ENCODE results near the gene RNF133. TPM values are rescaled to one million over a fixed set of nuclear protein-coding genes. Genes with fewer than 3 reads are reported as not detected.
A peak's percentile ranks its signal among the peaks of the same experiment; 100 is the strongest.

RNF133 gene
- total RNA-seq, 2 donors from 2014 or later = 0.86 TPM; not detected in 1

GRCh38 chr7:122724366-122724765 lies 25.4 kb upstream of the RNF133 start:
- WGBS, 2 experiments (ENCODE audit: insufficient coverage in 1 of 2, insufficient read length in 1 of 2) = 91 to 100% methylated on average over 3 of the region's 4 CpGs

GRCh38 chr7:122719010-122719578 lies 20.2 kb upstream of the RNF133 start:
- H3K36me3 ChIP-seq (ENCODE audit: control insufficient read depth, insufficient read depth, low read length) = no peaks in the 10 kb centered on the region
- peaks cover 6% of the 10 kb centered on the region for H3K4me1 ChIP-seq (ENCODE audit: control insufficient read depth, insufficient read depth, low read length)
- 80 to 94% methylated on average over 2 to 3 of the region's 4 CpGs for WGBS, 2 experiments (ENCODE audit: insufficient coverage in 1 of 2, insufficient read length in 1 of 2)
- DNase-seq = no peak
- no peak overlapping the region for H3K4me3 ChIP-seq (ENCODE audit: low read length)
- Mint-ChIP-seq H3K36me3 (ENCODE audit: low read depth) (no peaks in the 10 kb centered on the region), H3K4me1 (peaks cover 20% of the 10 kb centered on the region), H3K9me3 (peaks cover 8% of the 10 kb centered on the region), H3K4me3 (no peak overlapping the region), H3K27me3 (ENCODE audit: insufficient read depth) (no peaks in the 10 kb centered on the region), H3K27ac (peak overlapping the region; percentile 39)
- no peaks in the 10 kb centered on the region for H3K9me3 ChIP-seq (ENCODE audit: control insufficient read depth, low read length)
- H3K27me3 ChIP-seq (ENCODE audit: control insufficient read depth, insufficient read depth, low read length, poor library complexity, severe bottlenecking) = no peaks in the 10 kb centered on the region
- no peak overlapping the region for H3K27ac ChIP-seq (ENCODE audit: low read depth, low read length)
- TF ChIP-seq CTCF (conservative IDR thresholded peaks at IDR 0.05) = no peak
- no peak overlapping the region for H3K9ac ChIP-seq (ENCODE audit: extremely low read depth, low read length, poor library complexity, severe bottlenecking)

More at GRCh38 chr7:122724366-122724765, 25.4 kb upstream of the RNF133 start:
- Mint-ChIP-seq H3K9me3 (peaks cover 8% of the 10 kb centered on the region), H3K36me3 (ENCODE audit: low read depth) (no peaks in the 10 kb centered on the region), H3K27me3 (ENCODE audit: insufficient read depth) (no peaks in the 10 kb centered on the region), H3K4me3 (no peak overlapping the region), H3K4me1 (peaks cover 1% of the 10 kb centered on the region), H3K27ac (no peak overlapping the region)
- no peak for TF ChIP-seq CTCF (conservative IDR thresholded peaks at IDR 0.05)
- Histone ChIP-seq H3K9me3 (ENCODE audit: control insufficient read depth, low read length) (no peaks in the 10 kb centered on the region), H3K4me1 (ENCODE audit: control insufficient read depth, insufficient read depth, low read length) (no peaks in the 10 kb centered on the region), H3K27me3 (ENCODE audit: control insufficient read depth, insufficient read depth, low read length, poor library complexity, severe bottlenecking) (no peaks in the 10 kb centered on the region), H3K27ac (ENCODE audit: low read depth, low read length) (no peak overlapping the region), H3K36me3 (ENCODE audit: control insufficient read depth, insufficient read depth, low read length) (no peaks in the 10 kb centered on the region), H3K9ac (ENCODE audit: extremely low read depth, low read length, poor library complexity, severe bottlenecking) (no peak overlapping the region), H3K4me3 (ENCODE audit: low read length) (no peak overlapping the region)
- no peak for DNase-seq

GRCh38 chr7:122717356-122718089 lies 18.6 kb upstream of the RNF133 start:
- H3K4me1 ChIP-seq (ENCODE audit: control insufficient read depth, insufficient read depth, low read length) = peaks cover 6% of the 10 kb centered on the region
- WGBS, 2 experiments (ENCODE audit: insufficient coverage in 1 of 2, insufficient read length in 1 of 2) = 86 to 91% methylated on average over 1 to 6 of the region's 6 CpGs
- Mint-ChIP-seq H3K9me3 (peaks cover 1% of the 10 kb centered on the region), H3K4me3 (no peak overlapping the region), H3K27ac (no peak overlapping the region), H3K27me3 (ENCODE audit: insufficient read depth) (no peaks in the 10 kb centered on the region), H3K4me1 (peaks cover 26% of the 10 kb centered on the region), H3K36me3 (ENCODE audit: low read depth) (no peaks in the 10 kb centered on the region)
- H3K9me3 ChIP-seq (ENCODE audit: control insufficient read depth, low read length) = no peaks in the 10 kb centered on the region
- no peak for DNase-seq
- no peaks in the 10 kb centered on the region for H3K36me3 ChIP-seq (ENCODE audit: control insufficient read depth, insufficient read depth, low read length)
- no peak for TF ChIP-seq CTCF (conservative IDR thresholded peaks at IDR 0.05)
- no peak overlapping the region for H3K4me3 ChIP-seq (ENCODE audit: low read length)
- no peak overlapping the region for H3K9ac ChIP-seq (ENCODE audit: extremely low read depth, low read length, poor library complexity, severe bottlenecking)
- H3K27me3 ChIP-seq (ENCODE audit: control insufficient read depth, insufficient read depth, low read length, poor library complexity, severe bottlenecking) = no peaks in the 10 kb centered on the region
- H3K27ac ChIP-seq (ENCODE audit: low read depth, low read length) = no peak overlapping the region

Measured in endodermal cell (in vitro differentiated cells).